Right lobe of liver (tissue), 6 donors: ENCODE measurements around the gene VRK1. TPM values are rescaled to one million over a fixed set of nuclear protein-coding genes. Genes with fewer than 3 reads are reported as not detected.

ENCODE experiments used
- ATAC-seq, 4 donors: fragments of 200-7000 bp; cut with Tn5 transposase; one replicate each; pipeline ENCODE4 v1.9.1; 2020; ENCODE audit warnings: mild to moderate bottlenecking in 4 of 4, moderate library complexity in 4 of 4
- DNase-seq, 3 donors: peaks; one replicate each; pipeline ENCODE4 v3.0.0-alpha.2; 2020
- H3K27ac ChIP-seq, 3 donors: fragments of 200-600 bp; one replicate each; pipeline ENCODE4 v1.8.0; 2022
- H3K27me3 ChIP-seq, 2 donors: fragments of 200-600 bp; one replicate each; pipeline ENCODE4 v1.8.0; 2022
- H3K36me3 ChIP-seq, 4 donors: fragments of 200-600 bp; sonication (generic) in 1 of 4; one replicate each; pipeline versions ENCODE4 v1.5.1 to v1.8.0; 2017 to 2022; ENCODE audit warnings: control low read depth in 1 of 4
- H3K4me1 ChIP-seq, 4 donors: fragments of 200-600 bp; sonication (generic) in 1 of 4; one replicate each; pipeline versions ENCODE4 v1.5.1 to v1.8.0; 2017 to 2022; ENCODE audit warnings: control low read depth in 1 of 4
- H3K4me3 ChIP-seq, 3 donors: fragments of 200-600 bp; one replicate each; pipeline ENCODE4 v1.8.0; 2022
- H3K9me3 ChIP-seq, 4 donors: fragments of 200-600 bp; sonication (generic) in 1 of 4; one replicate each; pipeline versions ENCODE4 v1.5.1 to v1.8.0; 2017 to 2022; ENCODE audit warnings: control low read depth in 1 of 4
- CTCF ChIP-seq, 4 donors: fragments of 200-600 bp in 3 of 4; fragments of 450-650 bp in 1 of 4; IDR thresholded peaks; one replicate each; pipeline versions ENCODE4 v1.5.1 to v1.8.0; 2016 to 2022; ENCODE audit warnings: antibody characterized with exemption in 4 of 4, mild to moderate bottlenecking in 2 of 4
- POLR2A ChIP-seq: fragments of 450-650 bp; IDR thresholded peaks from one replicate; pipeline ENCODE4 v1.6.1; 2017; ENCODE audit warnings: antibody characterized with exemption, mild to moderate bottlenecking
- whole genome bisulfite sequencing: methylation state at CpG from one replicate; pipeline ENCODE4 v1.1.6; 2018; ENCODE audit warnings: low coverage, low lambda C conversion rate; ENCODE audit not compliant: insufficient coverage; ENCODE audit errors: missing lambda C conversion rate; 5-methylcytosine and 5-hydroxymethylcytosine counted together
- intact Hi-C, 2 donors: fragments of 100-400 bp; cut with DNase I; formaldehyde crosslinking; loops; one replicate each; pipeline versions ENCODE4 v1.11.2 to v1.14.1; 2022
- total RNA-seq, 6 experiments: library from RNA; depleted of rRNA in 2 of 6; stranded (reverse); fragments of >200 nt in 2 of 6; fragmentation: NEBNext Ultra II Directional in 3 of 6; extraction: Animal tissue kit (Norgen Biotek cat#: 25700) in 3 of 6; gene quantifications; one replicate each; pipeline versions ENCODE4 v1.1.0 to v1.2.4, GENCODE V29; 2016 to 2023
- donor health status: DM: no; HTN: yes; CAD: no.
- donor health status: DM: no; HTN: no; CAD: no.
- donor health status: DM: no; HTN: no; CAD: no.
- donor health status: DM: no; HTN: yes; CAD: no.
- donor health status: DM: no; HTN: yes; CAD: no.

The VRK1 gene
- total RNA-seq, 6 experiments from 2014 or later = 1.8 to 6.9 (median 3.8) TPM

GRCh38 chr14:96909841-96910364 lies 112.7 kb downstream of the VRK1 start:
- no peaks in the 10 kb centered on the region for H3K4me1 ChIP-seq
- no peak for TF ChIP-seq POLR2A
- no peak for TF ChIP-seq CTCF (IDR thresholded peaks at IDR 0.05)
- 83% methylated on average over 1 of the region's 1 CpG for WGBS
- H3K27me3 ChIP-seq = no peaks in the 10 kb centered on the region
- ATAC-seq (no peak), DNase-seq (no peak)
- intact Hi-C loops = no loop called here
- H3K27ac ChIP-seq = no peak overlapping the region
- no peak overlapping the region for H3K4me3 ChIP-seq
- H3K36me3 ChIP-seq = no peaks in the 10 kb centered on the region
- H3K9me3 ChIP-seq = no peaks in the 10 kb centered on the region

- 50% methylated on average over 4 of the region's 6 CpGs for WGBS
- TF ChIP-seq POLR2A (no peak), CTCF (IDR thresholded peaks at IDR 0.05) (no peak)
- H3K36me3 ChIP-seq = no peaks in the 10 kb centered on the region
- ATAC-seq = peak; percentile 34 to 88 (median 67)
- no peak overlapping the region for H3K27ac ChIP-seq
- DNase-seq = no peak
- intact Hi-C loops = no loop called here
- H3K4me3 ChIP-seq = no peak overlapping the region
- no peaks in the 10 kb centered on the region for H3K27me3 ChIP-seq
- H3K9me3 ChIP-seq = no peaks in the 10 kb centered on the region
- no peaks in the 10 kb centered on the region for H3K4me1 ChIP-seq
Observed at GRCh38 chr14:96911499-96912149, 114.4 kb downstream of the VRK1 start.

- WGBS = 73% methylated on average over 5 of the region's 5 CpGs
- H3K36me3 ChIP-seq = no peaks in the 10 kb centered on the region
- ATAC-seq (no peak), DNase-seq (no peak)
- intact Hi-C loops = no loop called here
- no peak overlapping the region for H3K4me3 ChIP-seq
- TF ChIP-seq POLR2A (no peak), CTCF (IDR thresholded peaks at IDR 0.05) (no peak)
- H3K27ac ChIP-seq = no peak overlapping the region
- no peaks in the 10 kb centered on the region for H3K9me3 ChIP-seq
- H3K27me3 ChIP-seq = no peaks in the 10 kb centered on the region
- no peaks in the 10 kb centered on the region for H3K4me1 ChIP-seq
Observed at GRCh38 chr14:96914571-96915128, 117.5 kb downstream of the VRK1 start.

GRCh38 chr14:96915478-96915877 lies 118.3 kb downstream of the VRK1 start:
- DNase-seq = no peak
- WGBS = 66% methylated on average over 2 of the region's 4 CpGs
- Histone ChIP-seq H3K9me3 (no peaks in the 10 kb centered on the region), H3K4me1 (no peaks in the 10 kb centered on the region), H3K27me3 (no peaks in the 10 kb centered on the region), H3K36me3 (no peaks in the 10 kb centered on the region), H3K27ac (no peak overlapping the region), H3K4me3 (no peak overlapping the region)
- intact Hi-C loops = no loop called here
- TF ChIP-seq CTCF (IDR thresholded peaks at IDR 0.05) (no peak), POLR2A (no peak)
- ATAC-seq = no peak
